Activated CD4-positive, alpha-beta T cell treated with anti-CD3 and anti-CD28 coated beads for 48 hours (primary cell): ENCODE measurements around the gene CX3CR1.
"Not testable (repeated sequence)": the region's sequence is repeated elsewhere in the genome, so short reads cannot be mapped to it uniquely, and the experiment has no call there.

Source experiments
- DNase-seq: peaks from one replicate; pipeline ENCODE4 v3.0.0-alpha.2; 2020

CX3CR1 gene

GRCh38 chr3:39279745-39280517, at the start of gene CX3CR1:
TSS of gene CX3CR1 (minus strand) at chr3:39280036. CDS start at chr3:39266509, 13,527 bp downstream.
- no peak for DNase-seq

GRCh38 chr3:39329493-39329892, 49.7 kb upstream of the CX3CR1 start, which contains the start of gene CCR8:
TSS of gene CCR8 (plus strand) at chr3:39329709. CDS start at chr3:39332332, 2,623 bp downstream.
- no peak for DNase-seq

DNA sequence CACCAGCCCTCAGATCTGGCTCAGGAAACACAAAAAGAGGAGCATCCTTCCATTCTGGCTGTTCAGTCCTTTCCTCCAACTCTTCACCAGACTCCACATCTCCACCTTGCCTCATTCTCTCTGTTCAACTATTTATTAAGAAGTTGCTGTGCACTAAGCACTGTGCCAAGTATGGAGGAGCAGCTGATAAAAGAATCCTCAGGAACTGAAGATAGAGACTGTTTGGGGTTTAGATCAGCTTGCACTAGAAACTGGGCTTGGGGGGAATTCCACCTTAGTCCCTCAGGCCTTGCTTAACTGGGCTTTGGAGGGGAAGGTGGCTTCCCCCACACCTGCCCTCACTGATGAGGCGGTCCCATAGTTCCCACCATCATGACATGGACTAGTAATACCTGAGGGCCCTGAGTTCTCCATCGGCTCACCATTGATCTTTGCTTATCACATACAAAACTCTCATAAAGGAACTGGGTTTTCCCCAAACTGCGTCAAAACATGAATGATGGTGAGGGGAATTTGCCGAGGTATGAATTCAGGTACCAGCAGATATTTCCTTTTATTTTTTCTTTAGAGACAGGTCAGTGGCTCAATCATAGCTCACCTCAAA, 48.0 kb upstream of the CX3CR1 start:
- peak; percentile 31 for DNase-seq

- no peak for DNase-seq
Observed at GRCh38 chr3:39327053-39327745, 47.4 kb upstream of the CX3CR1 start.

DNA sequence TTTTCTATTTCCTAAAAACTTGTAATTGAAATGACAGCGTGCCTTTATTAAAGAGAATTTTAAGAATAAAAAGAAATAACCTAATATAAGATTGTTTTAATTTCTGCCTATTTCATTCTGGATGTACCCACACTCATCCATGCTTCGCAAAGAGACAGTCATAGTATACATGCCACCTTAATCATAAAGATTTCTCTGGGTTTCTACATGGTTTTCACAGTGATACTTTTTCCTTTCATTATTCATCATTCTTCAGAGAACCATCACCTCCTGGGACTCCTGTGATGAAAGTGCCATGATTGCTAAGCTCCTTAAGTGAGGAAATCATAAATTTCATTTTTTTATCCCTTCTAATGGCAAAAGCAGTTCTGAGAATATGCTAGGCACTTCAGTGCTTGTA, 45.4 kb upstream of the CX3CR1 start:
- DNase-seq = no peak

DNA sequence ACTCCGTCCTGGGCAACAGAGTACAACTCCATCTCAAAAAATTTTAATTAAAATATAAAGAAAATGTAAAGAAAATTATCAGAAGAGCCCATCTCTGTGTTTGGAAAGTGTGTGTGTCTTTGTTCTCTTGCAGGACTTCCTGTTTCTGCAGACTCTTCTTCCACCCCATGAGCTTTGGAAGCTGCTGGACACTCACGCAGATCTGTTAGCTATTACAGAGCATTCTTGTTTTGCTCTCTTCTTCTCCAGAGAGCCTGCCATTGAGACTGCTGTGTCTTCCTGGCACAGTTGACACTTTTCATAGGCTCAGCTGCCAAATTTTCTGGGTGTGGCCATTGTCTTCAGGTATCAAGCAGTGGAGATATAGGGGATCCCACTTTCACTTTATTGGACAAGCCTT, 43.7 kb upstream of the CX3CR1 start:
- DNase-seq = no peak

DNA sequence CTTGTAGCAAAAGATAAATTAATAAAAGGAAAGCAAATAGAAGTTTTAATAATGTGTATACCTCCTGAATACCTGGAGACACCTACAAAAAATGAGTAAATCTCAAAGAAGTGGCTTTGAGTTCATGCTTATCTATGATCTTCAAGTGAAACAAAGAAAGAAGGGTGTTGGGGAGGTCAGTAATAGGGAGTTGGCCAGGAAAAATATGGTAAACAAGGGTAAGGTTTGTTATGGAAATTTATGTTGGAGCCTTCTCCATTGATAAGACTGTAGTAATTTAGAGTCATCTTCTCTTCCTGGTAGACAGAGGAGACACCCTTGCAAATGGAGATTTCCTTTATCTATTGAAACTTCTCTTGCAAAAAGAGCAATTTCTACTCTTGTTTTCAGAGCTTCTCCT, 43.1 kb upstream of the CX3CR1 start:
- DNase-seq = no peak

DNA sequence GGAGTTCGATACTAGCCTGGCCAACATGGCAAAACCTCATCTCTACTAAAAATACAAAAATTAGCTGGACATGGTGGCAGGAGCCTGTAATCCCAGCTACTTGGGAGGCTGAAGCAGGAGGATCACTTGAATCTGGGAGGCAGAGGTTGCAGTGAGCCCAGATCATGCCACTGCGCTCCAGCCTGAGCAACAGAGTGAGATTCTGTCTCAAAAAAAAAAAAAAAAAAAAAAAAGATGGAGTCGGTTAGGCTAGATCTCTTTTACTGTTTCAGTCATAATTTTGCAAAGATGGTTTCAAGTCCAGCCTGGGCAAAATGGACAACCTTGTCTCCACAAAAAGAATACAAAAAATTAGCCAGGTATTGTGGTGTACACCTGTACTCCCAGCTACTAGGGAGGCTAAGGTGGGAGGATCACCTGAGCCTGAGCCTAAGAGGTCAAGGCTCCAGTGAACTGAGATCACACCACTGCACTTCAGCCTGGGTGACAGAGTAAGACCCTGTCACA, 42.4 kb upstream of the CX3CR1 start:
- not testable (repeated sequence) for DNase-seq

- not testable (repeated sequence) for DNase-seq
Observed at GRCh38 chr3:39321574-39321983, 41.7 kb upstream of the CX3CR1 start.

- no peak for DNase-seq
Observed at GRCh38 chr3:39319249-39319648, 39.4 kb upstream of the CX3CR1 start.

DNA sequence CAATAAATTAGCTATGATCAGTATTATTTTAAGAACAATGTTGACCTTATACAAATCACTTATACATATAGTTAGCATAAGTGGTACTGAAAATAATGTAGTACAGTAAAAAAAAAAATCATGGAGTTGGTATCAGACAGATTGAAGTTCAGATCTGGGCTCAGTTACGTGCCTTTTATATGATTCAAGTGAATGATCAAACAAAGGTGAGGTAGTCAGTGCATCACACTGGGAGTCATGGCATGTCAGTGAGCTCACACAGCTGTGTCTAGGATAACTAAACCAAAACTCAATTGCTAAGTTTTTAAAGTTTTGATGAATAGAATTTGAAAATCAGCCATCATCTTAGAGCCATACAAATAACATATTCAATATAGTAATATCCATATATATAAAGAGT, 38.5 kb upstream of the CX3CR1 start:
- DNase-seq = no peak

- DNase-seq = no peak
Observed at GRCh38 chr3:39317571-39318169, 37.8 kb upstream of the CX3CR1 start.

DNA sequence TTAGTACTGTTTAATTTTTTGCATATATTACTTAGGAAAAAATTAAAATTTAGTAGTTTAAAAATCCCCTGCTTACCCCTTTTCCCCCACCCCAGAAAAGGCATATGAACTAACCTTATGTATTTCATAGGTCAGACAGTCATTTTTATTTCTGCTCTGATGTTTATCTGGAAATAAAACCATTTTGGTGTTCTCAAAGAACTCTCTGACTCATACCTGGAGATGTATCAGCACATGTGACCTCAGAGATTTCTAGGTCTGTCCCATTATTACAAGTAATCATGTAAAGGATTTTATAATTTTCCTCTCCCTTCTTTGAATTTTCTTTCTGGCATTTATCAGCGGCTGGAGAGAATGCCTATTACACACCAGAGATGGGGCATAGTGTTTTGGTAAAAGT, 35.6 kb upstream of the CX3CR1 start:
- DNase-seq = no peak

DNA sequence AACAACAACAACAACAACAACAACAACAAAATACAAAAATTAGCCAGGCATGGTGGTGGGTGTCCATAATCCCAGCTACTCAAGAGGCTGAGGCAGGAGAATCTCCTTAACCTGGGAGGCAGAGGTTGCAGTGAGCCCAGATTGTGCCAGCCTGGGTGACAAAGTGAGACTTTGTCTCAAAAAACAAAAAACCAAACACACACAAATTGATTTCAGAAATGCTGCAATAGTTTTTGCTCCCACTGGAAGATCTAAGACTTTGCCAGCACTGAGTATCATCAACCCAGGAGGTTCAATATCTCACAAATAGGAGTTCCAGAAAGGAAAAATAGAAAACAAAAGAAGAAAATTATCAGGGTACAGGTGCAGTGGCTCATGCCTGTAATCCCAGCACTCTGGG, 33.5 kb upstream of the CX3CR1 start:
- no peak for DNase-seq

DNA sequence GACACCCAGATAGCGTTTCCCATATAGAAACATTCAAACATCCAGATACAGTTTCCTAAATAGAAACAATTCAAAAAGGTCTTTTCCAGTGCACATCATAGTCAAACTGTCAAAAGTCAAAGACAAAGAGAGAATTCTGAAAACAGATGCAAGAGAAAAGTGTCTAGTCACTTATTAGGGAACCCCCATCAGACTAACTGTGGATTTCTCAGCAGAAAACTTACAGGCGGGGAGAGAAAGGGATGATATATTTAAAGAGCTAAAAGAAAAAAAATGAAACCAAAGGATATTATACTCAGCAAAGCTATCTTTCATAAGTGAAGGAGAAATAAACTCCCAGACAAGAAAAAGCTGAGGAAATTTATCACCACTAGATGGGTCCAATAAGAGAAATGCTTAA, 22.3 kb upstream of the CX3CR1 start:
- no peak for DNase-seq

DNA sequence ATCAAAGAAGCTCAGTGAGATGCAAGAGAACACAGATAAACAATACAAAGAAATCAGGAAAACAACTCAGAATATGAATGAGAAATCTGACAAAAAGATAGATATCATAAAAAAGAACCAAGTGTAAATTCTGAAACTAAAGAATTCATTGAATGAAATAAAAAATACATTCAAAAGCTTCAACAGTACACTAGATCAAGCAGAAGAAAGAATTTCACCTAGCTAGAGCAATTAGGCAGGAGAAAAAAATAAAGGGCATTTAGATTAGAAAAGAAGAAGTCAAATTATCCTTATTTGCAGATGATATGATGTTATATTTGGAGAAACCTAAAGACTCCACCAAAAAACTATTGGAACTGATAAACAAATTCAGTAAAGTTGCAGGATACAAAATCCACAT, 19.4 kb upstream of the CX3CR1 start:
- DNase-seq = no peak

DNA sequence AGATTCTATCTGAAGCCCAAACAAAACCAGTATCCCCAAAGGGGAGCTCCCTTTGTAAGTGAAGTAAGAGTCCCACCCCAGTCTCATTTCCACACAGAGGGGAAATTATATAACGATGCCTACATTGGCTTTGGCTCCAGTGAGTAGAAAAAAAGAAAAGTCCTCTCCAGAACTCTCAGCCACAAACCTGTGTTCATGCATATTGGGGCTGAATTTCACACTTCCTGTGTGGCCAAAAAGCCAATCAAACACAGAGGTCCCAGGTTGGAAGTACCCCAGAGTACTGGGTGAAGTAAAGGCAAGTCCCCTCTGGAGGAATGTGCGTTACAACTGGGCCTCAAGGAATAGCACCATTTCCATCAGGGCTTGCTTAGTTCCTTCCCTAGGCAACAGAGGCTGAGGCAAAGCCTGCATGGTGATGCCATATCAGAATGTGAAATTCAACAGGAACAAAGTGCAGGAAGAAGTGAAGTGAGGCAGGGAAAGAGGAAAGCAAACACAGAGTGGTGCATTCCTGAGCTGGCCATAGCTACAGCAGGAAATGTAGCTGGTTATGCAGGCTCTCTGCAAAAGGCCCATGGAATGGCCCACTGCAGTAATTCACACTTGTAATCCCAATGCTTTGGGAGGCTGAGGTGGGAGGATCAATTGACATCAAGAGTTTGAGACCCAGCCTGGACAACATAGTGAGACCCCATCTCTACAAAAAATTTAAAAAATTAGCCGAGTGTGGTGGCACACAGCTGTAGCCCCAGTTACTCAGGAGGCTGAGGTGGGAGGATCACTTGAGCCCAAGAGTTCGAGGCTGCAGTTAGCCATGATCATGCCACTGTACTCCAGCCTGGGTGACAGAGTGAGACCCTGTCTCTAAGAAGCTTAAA, 16.6 kb upstream of the CX3CR1 start:
- DNase-seq = no peak

- DNase-seq = no peak
Observed at GRCh38 chr3:39295184-39295775, 15.4 kb upstream of the CX3CR1 start.

GRCh38 chr3:39294446-39295183, 14.8 kb upstream of the CX3CR1 start:
- DNase-seq = peak; percentile 28

DNA sequence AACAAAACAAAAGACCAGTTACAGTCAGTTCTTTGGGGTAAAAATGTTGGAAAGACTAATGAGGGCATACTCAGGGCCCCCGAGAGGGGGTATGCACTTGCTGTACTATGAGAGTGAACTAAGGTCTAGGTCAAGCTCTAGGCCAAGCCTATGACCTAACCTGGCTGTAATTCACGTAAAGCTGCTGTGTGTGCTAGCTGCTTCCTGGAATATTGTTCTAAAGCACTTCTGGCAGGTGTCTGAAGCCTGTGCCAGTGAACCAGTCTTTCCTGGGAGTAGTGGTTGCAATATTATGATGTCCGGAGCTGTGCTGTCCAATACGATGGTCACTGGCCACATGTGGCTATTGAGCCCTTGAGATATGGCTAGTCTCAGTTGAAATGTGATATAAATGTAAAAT, 13.1 kb upstream of the CX3CR1 start:
- DNase-seq = no peak

DNA sequence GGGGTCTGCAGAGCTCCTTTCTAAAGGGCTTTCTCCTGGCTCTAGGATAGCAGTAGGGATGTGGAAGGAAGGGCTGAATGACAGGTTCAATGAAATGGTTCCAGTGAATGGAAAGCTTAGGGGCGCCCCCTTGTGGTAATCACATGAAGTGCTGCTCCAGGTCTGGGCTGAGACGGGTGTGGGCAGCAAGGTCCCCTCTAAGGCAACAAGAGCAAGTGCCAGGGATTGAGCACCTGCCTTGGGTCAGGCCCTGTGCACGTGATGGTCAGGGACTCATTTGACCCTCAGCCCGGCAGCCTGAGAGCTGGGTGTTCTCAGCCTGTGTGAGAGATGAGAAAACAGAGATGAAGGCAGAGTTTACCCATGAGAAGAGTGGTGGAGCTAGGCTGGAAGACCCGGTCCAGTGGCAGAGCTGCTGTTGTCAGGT, 12.1 kb upstream of the CX3CR1 start:
- peak; percentile 87 for DNase-seq
